GM13977 (cell line): ENCODE data around the gene DDC.

Experiments used
- DNase-seq: peaks from one replicate; pipeline ENCODE4 v3.0.0; 2012; ENCODE audit warnings: low spot score
- in situ Hi-C: fragments of 300-500 bp; cut with MboI; formaldehyde crosslinking; loops from one replicate; pipeline ENCODE4 v1.12.0; 2022; ENCODE audit warnings: low sequenced_read_pairs, low pct_unique_long_range_greater_than_20kb, mixed read lengths, inconsistent platforms; ENCODE audit not compliant: unreplicated experiment
- TF ChIP-seq, protein P1 (sequence below): IDR thresholded peaks from 2 replicates; pipeline ENCODE4 v1.5.1; 2012; ENCODE audit warnings: mild to moderate bottlenecking, control low read depth; ENCODE audit not compliant: insufficient read depth; ENCODE audit errors: extremely low read depth, missing control alignments

DDC gene

DNA sequence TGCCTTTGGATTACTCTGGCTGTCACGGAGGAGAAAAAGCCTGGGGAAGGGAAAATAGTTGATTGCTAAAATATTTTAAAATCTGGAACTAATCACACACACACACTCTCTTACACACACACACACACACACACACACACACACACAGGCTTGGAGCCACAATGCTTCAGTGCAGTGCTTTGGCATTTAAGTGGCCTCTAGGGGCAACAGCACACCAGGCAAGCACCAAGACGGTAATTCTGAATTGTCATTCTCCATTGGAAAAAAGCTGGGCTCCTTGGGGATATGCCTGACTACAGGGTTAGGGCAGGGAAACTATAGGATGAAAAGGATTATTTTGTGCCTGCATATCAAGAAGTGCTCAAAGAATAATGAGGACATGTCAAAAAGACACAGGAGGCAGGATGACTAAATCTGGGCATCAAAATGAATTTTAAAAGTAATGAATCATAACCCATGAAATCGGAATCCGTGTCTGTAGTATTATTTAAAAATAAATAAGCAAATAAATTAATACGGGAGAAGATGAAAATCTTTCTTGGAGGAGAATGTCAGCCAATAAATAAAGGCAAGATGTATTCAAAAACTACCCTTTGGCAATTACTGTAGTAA is 30.4 kb upstream of the DDC start:
- TF ChIP-seq, protein P1, sequence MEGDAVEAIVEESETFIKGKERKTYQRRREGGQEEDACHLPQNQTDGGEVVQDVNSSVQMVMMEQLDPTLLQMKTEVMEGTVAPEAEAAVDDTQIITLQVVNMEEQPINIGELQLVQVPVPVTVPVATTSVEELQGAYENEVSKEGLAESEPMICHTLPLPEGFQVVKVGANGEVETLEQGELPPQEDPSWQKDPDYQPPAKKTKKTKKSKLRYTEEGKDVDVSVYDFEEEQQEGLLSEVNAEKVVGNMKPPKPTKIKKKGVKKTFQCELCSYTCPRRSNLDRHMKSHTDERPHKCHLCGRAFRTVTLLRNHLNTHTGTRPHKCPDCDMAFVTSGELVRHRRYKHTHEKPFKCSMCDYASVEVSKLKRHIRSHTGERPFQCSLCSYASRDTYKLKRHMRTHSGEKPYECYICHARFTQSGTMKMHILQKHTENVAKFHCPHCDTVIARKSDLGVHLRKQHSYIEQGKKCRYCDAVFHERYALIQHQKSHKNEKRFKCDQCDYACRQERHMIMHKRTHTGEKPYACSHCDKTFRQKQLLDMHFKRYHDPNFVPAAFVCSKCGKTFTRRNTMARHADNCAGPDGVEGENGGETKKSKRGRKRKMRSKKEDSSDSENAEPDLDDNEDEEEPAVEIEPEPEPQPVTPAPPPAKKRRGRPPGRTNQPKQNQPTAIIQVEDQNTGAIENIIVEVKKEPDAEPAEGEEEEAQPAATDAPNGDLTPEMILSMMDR, result peak; percentile 35
- in situ Hi-C loops, result no loop called here
- DNase-seq, result no peak

DNA sequence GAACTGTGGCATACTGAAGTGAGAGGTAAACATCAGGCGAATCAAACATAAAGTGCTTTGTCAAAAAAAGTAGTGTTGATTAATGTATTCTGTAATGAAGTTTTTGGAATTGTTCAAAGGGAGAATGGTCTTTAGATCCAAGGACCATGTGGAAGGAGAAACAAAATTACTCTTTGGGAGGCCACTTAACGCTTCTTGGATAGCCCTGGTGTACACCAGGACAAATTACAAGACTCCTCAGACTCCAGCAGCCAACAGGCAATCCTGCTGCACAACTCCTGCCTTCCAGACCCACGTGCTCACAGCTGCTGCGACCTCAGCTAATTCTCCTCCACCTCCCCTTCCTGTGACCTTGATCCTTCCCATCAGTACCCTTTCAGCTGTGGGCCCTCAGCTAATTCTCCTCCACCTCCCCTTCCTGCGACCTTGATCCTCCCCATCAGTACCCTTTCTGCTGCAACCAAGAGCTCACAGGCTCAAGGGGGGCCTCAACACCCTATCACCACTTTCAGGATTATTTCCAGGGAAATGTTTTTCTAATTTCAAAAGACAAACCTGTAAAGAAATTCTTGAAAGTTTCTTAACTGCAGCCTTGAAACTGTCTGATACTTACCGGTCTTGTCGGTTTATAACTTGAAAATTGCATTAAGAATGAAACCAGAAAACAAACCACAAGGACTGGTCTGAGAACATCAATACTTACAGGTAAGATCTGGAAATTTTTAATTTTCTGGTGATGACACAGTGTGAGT is 29.7 kb upstream of the DDC start:
- in situ Hi-C loops, result no loop called here
- DNase-seq, result no peak
- TF ChIP-seq, protein P1, result no peak

DNA sequence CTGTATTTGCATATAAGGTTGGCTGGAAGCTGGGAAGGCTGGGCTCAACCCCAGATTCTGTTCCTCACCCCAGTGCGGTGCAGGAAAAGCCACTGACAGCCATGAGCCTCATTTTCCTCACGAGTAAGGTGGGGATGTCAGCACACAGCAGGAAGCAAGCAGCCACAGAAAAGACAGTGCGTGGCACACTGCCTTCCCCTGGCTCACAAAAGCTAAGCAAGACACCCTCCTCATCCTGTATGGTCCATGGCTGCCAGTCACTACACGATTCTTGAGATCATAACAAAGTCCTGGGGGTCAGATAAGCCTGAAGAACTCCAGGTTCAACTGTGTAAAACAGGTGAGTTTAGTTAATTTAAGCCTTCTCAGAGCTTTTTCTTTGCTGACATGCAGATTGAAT is 28.9 kb upstream of the DDC start:
- in situ Hi-C loops, result no loop called here
- TF ChIP-seq, protein P1, result no peak
- DNase-seq, result no peak

DNA sequence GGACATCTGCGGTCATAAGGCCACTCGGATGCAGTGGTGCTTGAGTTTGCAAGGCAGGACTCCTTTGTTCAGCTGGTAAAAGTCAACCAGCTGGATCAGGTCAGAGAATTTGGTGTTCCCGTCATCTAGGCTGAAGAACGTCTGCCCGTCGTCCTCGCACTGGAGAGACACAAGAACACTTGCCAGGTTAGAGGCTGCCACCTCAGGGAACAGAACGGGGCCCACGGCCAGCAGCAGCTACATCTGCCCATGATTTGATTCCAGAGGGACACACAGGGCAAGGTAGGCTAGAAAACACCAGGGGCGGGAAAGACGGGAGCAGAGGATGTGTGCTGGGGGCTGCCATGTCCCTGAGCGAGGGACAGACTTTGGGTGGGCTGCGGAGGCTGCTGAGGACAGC is 27.7 kb upstream of the DDC start:
- DNase-seq, result no peak
- in situ Hi-C loops, result no loop called here
- TF ChIP-seq, protein P1, result no peak

DNA sequence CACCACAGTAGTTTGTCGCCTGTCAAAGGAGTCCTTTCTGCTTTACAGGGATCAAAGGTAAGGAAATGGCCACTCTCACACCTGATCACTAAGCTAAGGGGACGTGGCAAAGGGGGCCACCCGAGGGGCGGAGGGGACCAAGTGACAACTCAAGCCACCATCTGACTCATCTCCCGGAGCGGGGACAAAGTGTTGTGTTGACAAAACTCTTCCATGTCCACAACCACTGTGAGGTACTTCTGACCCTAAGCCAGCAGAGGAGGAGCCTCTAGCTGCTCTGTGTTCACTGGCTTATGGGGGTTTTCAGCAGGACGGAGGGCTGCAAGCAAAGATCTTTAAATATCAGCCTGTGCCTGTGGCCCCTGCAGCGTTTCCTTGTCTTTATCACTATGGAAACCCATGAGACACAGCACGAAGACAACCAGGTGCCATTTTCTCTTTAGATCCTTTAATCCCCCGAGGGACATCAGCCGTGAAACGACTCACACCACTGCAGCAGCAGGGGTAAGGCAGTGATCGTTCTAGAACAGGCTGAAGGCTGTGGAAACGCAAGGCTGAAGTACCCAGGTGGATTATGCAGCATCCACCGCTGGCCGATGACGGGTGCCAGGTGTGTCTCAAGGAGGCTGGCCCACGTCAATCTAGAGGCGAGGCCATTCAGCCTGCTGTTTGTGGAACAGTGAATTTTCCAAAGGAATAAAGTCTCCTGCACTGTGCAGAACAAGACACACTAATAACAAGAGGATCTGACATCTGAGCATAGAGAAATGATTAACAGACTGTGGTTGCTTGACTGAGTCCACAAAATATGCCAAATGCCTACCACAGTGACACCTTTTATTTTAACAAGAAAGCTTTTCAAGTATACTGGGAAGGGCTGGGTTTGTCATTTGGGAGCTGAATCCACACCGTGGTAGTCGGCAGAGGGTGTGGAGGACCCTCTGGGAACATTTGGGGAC is 26.6 kb upstream of the DDC start:
- in situ Hi-C loops, result no loop called here
- TF ChIP-seq, protein P1, result no peak
- DNase-seq, result no peak

DNA sequence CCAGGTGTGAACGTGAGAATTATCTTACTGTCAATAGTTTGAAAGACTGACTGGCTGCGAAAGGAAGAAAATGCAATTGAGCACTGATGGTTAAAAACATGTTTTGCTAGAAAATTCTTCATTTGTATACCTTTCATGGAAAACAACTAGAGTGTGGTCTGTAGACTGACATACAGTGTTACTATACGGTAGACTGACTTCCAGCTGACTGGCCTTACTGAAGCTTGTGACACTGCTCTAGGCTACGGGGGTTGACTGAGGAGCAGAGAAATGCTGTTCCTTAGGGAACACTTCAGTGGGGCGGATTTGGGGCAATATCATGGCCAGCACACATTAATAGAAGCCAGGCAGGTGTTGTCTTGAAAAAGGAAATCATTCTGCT is 25.9 kb upstream of the DDC start:
- no peak for DNase-seq
- in situ Hi-C loops, result no loop called here
- TF ChIP-seq, protein P1, result no peak
